ENCODE measurements around the gene KLHL42.
A peak's percentile ranks its signal among the peaks of the same experiment; 100 is the strongest.

Gene KLHL42

GRCh38 chr12:27820564-27820963, 40.5 kb downstream of the KLHL42 start:
- Histone ChIP-seq H3K36me3 (ENCODE audit: control insufficient read depth, insufficient read depth, low read length, severe bottlenecking) (no peaks in the 10 kb centered on the region), H3K9ac (ENCODE audit: low read length) (no peak overlapping the region), H3K4me3 (ENCODE audit: low read length) (no peak overlapping the region), H3K27me3 (replicated peaks; ENCODE audit: control insufficient read depth, insufficient read depth, low read length) (no peaks in the 10 kb centered on the region), H3K4me1 (ENCODE audit: control insufficient read depth, insufficient read depth, low read length) (peaks cover 10% of the 10 kb centered on the region), H3K9me3 (ENCODE audit: control insufficient read depth, low read length) (no peaks in the 10 kb centered on the region)
- no peak for DNase-seq (ENCODE audit: low read depth)

DNA sequence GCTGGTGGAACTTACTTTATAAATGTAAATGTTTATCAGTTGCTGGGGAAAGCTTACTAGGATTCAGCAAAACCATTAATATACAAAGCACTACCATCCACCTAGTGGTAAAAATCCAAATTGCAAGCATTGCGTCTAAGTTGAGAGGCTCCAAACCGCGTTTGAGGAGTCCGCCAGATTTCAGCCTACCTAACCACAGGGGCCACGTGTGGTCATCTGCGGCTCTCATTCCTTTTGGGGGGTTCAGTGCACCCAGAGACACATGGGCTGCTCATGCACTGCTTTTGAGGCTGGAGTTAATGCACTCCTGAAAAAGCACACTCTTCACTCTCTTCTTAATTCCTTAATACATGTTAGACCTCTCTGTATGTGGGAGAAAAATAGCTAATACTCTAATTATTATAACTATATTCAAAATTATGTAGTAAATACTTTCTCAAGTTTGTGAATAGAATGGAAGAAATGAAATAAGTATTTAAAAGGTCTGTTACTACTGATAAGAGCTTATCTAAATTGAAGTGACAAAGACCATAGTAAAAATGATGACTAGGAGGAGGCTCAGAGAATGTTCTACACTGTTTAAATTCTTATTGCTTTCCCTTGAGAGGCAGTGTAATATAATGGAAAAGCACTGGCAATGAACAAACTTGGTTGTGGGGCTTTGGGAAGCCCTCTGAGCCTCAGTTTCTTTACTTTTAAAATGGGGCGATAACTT, 41.4 kb downstream of the KLHL42 start:
- no peaks in the 10 kb centered on the region for H3K36me3 ChIP-seq (ENCODE audit: control insufficient read depth, insufficient read depth, low read length, severe bottlenecking)
- peaks cover 10% of the 10 kb centered on the region for H3K4me1 ChIP-seq (ENCODE audit: control insufficient read depth, insufficient read depth, low read length)
- H3K9me3 ChIP-seq (ENCODE audit: control insufficient read depth, low read length) = no peaks in the 10 kb centered on the region
- H3K27me3 ChIP-seq (replicated peaks; ENCODE audit: control insufficient read depth, insufficient read depth, low read length) = no peaks in the 10 kb centered on the region
- DNase-seq (ENCODE audit: low read depth) = peak; percentile 92
- peak overlapping the region; percentile 41 for H3K9ac ChIP-seq (ENCODE audit: low read length)
- H3K4me3 ChIP-seq (ENCODE audit: low read length) = no peak overlapping the region

- H3K4me1 ChIP-seq (ENCODE audit: control insufficient read depth, insufficient read depth, low read length) = peaks cover 10% of the 10 kb centered on the region
- no peak overlapping the region for H3K9ac ChIP-seq (ENCODE audit: low read length)
- no peak overlapping the region for H3K4me3 ChIP-seq (ENCODE audit: low read length)
- H3K27me3 ChIP-seq (replicated peaks; ENCODE audit: control insufficient read depth, insufficient read depth, low read length) = no peaks in the 10 kb centered on the region
- no peaks in the 10 kb centered on the region for H3K36me3 ChIP-seq (ENCODE audit: control insufficient read depth, insufficient read depth, low read length, severe bottlenecking)
- H3K9me3 ChIP-seq (ENCODE audit: control insufficient read depth, low read length) = no peaks in the 10 kb centered on the region
- DNase-seq (ENCODE audit: low read depth) = peak; percentile 32
These were observed 42.2 kb downstream of the KLHL42 start for GRCh38 chr12:27822076-27822712.

DNA sequence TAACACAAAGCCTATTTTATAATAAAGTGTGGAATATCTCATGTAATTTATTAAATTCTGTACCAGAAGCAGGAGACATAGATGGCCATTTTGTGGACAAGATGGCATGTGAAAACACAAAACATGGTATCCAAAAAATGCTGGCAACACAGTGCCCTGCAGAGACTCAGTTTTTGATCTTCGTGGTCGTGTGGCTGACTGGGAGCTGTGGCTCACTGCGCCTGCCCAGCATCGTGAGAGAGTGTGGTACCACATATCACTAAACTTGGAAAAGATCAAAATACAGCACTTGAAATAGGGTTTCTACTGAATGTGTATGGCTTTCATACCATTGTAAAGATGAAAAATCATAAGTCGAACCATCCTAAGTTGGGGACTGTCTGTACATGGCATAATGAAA, 43.0 kb downstream of the KLHL42 start:
- no peak overlapping the region for H3K9ac ChIP-seq (ENCODE audit: low read length)
- no peaks in the 10 kb centered on the region for H3K27me3 ChIP-seq (replicated peaks; ENCODE audit: control insufficient read depth, insufficient read depth, low read length)
- H3K4me1 ChIP-seq (ENCODE audit: control insufficient read depth, insufficient read depth, low read length) = peaks cover 10% of the 10 kb centered on the region
- H3K36me3 ChIP-seq (ENCODE audit: control insufficient read depth, insufficient read depth, low read length, severe bottlenecking) = no peaks in the 10 kb centered on the region
- H3K9me3 ChIP-seq (ENCODE audit: control insufficient read depth, low read length) = no peaks in the 10 kb centered on the region
- DNase-seq (ENCODE audit: low read depth) = no peak
- no peak overlapping the region for H3K4me3 ChIP-seq (ENCODE audit: low read length)

DNA sequence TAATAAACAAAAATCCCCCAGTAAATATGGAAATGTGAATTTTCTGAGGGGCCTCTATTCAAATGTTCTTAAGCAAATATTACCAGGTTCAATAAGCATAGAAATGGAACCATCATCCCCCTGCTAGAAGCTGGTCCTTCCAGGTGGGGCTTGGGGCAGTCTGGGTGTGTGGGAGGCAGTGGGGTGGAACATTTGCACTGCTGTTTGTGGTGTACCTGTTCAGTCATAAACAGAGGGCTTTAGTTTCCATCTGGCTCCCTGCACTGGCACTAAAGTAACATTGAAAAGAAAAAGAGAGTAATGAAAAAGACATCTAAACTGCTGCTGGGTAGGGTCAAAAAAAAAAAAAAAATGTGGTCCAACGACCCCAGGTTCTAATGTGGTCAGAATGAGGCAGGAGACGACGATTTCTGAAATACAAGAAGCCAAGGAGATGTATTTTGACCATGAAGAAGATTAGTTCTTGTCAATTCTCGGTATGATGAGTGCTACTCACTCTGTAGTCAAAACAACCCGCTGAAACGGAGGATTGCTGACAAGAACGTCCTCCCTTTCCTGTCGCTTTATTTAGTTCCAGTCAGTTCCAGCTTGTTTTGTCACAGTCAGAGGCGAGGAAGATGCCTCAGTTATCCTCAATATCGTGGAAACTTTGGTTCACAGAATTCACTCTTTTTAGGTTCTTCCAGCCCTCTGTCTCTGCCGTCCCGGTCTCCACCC, 44.3 kb downstream of the KLHL42 start:
- H3K36me3 ChIP-seq (ENCODE audit: control insufficient read depth, insufficient read depth, low read length, severe bottlenecking) = no peaks in the 10 kb centered on the region
- H3K4me1 ChIP-seq (ENCODE audit: control insufficient read depth, insufficient read depth, low read length) = peaks cover 10% of the 10 kb centered on the region
- H3K9me3 ChIP-seq (ENCODE audit: control insufficient read depth, low read length) = no peaks in the 10 kb centered on the region
- DNase-seq (ENCODE audit: low read depth) = no peak
- no peak overlapping the region for H3K9ac ChIP-seq (ENCODE audit: low read length)
- no peaks in the 10 kb centered on the region for H3K27me3 ChIP-seq (replicated peaks; ENCODE audit: control insufficient read depth, insufficient read depth, low read length)
- H3K4me3 ChIP-seq (ENCODE audit: low read length) = no peak overlapping the region

GRCh38 chr12:27826076-27826475, 46.0 kb downstream of the KLHL42 start:
- Histone ChIP-seq H3K4me3 (ENCODE audit: low read length) (no peak overlapping the region), H3K4me1 (ENCODE audit: control insufficient read depth, insufficient read depth, low read length) (peaks cover 10% of the 10 kb centered on the region), H3K9ac (ENCODE audit: low read length) (no peak overlapping the region), H3K27me3 (replicated peaks; ENCODE audit: control insufficient read depth, insufficient read depth, low read length) (no peaks in the 10 kb centered on the region), H3K9me3 (ENCODE audit: control insufficient read depth, low read length) (no peaks in the 10 kb centered on the region), H3K36me3 (ENCODE audit: control insufficient read depth, insufficient read depth, low read length, severe bottlenecking) (no peaks in the 10 kb centered on the region)
- no peak for DNase-seq (ENCODE audit: low read depth)

DNA sequence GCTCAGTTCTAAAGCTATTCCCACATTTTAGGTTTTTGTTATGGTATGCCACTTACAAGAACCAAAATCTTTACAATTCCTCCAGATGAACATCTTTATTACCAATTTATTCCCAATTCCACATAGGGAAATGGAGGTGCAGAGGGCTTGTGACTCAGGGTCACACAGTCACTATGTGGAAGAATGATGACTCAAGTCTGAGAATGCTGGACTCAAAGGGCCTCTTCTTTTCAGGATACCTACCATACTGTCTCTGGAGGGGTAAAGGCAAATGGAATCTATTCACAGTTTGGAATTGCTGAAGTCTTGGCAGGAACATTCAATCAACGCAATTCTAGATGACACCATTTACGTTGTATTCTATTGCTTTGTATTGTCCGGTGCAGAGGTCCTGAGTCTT, 48.2 kb downstream of the KLHL42 start:
- H3K4me3 ChIP-seq (ENCODE audit: low read length) = no peak overlapping the region
- H3K4me1 ChIP-seq (ENCODE audit: control insufficient read depth, insufficient read depth, low read length) = peaks cover 4% of the 10 kb centered on the region
- no peak for DNase-seq (ENCODE audit: low read depth)
- no peaks in the 10 kb centered on the region for H3K9me3 ChIP-seq (ENCODE audit: control insufficient read depth, low read length)
- H3K27me3 ChIP-seq (replicated peaks; ENCODE audit: control insufficient read depth, insufficient read depth, low read length) = no peaks in the 10 kb centered on the region
- no peaks in the 10 kb centered on the region for H3K36me3 ChIP-seq (ENCODE audit: control insufficient read depth, insufficient read depth, low read length, severe bottlenecking)
- H3K9ac ChIP-seq (ENCODE audit: low read length) = no peak overlapping the region

GRCh38 chr12:27838543-27839185, 58.6 kb downstream of the KLHL42 start:
- DNase-seq (ENCODE audit: low read depth) = no peak
- H3K36me3 ChIP-seq (ENCODE audit: control insufficient read depth, insufficient read depth, low read length, severe bottlenecking) = no peaks in the 10 kb centered on the region
- peaks cover 6% of the 10 kb centered on the region for H3K9me3 ChIP-seq (ENCODE audit: control insufficient read depth, low read length)
- H3K9ac ChIP-seq (ENCODE audit: low read length) = no peak overlapping the region
- peaks cover 22% of the 10 kb centered on the region for H3K4me1 ChIP-seq (ENCODE audit: control insufficient read depth, insufficient read depth, low read length)
- no peak overlapping the region for H3K4me3 ChIP-seq (ENCODE audit: low read length)
- H3K27me3 ChIP-seq (replicated peaks; ENCODE audit: control insufficient read depth, insufficient read depth, low read length) = no peaks in the 10 kb centered on the region

GRCh38 chr12:27840229-27840999, 60.4 kb downstream of the KLHL42 start:
- H3K4me3 ChIP-seq (ENCODE audit: low read length) = no peak overlapping the region
- H3K9ac ChIP-seq (ENCODE audit: low read length) = no peak overlapping the region
- H3K36me3 ChIP-seq (ENCODE audit: control insufficient read depth, insufficient read depth, low read length, severe bottlenecking) = no peaks in the 10 kb centered on the region
- peak; percentile 45 for DNase-seq (ENCODE audit: low read depth)
- no peaks in the 10 kb centered on the region for H3K27me3 ChIP-seq (replicated peaks; ENCODE audit: control insufficient read depth, insufficient read depth, low read length)
- no peaks in the 10 kb centered on the region for H3K9me3 ChIP-seq (ENCODE audit: control insufficient read depth, low read length)
- H3K4me1 ChIP-seq (ENCODE audit: control insufficient read depth, insufficient read depth, low read length) = peaks cover 25% of the 10 kb centered on the region

DNA sequence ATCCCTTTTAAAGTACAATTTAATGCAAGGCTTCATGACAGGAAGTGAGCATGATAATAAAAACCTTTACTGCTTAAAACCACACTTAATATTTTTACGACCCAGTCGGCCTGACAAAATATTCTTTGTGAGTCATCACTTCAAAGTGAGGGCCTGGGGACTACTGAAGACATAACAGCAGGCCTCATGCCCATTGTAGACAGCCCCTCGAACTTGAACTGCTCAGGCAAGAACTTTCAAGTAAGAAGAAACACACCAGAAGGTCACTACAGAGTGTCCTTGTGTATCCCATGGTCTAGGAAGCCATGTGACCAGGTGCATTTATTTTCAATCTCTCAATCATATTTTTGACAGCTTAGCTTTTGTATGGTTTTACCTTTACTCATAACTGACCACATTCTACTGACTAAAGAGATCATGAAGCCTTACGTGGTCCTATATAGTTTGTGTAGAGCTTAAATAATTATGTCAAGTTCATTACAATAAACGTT, 61.4 kb downstream of the KLHL42 start:
- peaks cover 25% of the 10 kb centered on the region for H3K4me1 ChIP-seq (ENCODE audit: control insufficient read depth, insufficient read depth, low read length)
- H3K27me3 ChIP-seq (replicated peaks; ENCODE audit: control insufficient read depth, insufficient read depth, low read length) = no peaks in the 10 kb centered on the region
- H3K4me3 ChIP-seq (ENCODE audit: low read length) = no peak overlapping the region
- no peaks in the 10 kb centered on the region for H3K36me3 ChIP-seq (ENCODE audit: control insufficient read depth, insufficient read depth, low read length, severe bottlenecking)
- no peak for DNase-seq (ENCODE audit: low read depth)
- H3K9ac ChIP-seq (ENCODE audit: low read length) = no peak overlapping the region
- H3K9me3 ChIP-seq (ENCODE audit: control insufficient read depth, low read length) = no peaks in the 10 kb centered on the region
